MCF 10A (cell line): ENCODE data around the gene RLBP1. TPM values are rescaled to one million over a fixed set of nuclear protein-coding genes. Genes with fewer than 3 reads are reported as not detected.

Experiments used
- BruUV-seq: library from RNA; stranded (reverse); fragments of 400-500 nt; replicated peaks from 2 replicates; lab custom pipeline; 2021; lab: Mats Ljungman, UMichigan
- CTCF ChIA-PET: fragments of 300-600 bp; sonication (Branson Sonifier 250); formaldehyde crosslinking; extraction: SDS; loops from one replicate; lab custom pipeline; 2021; ENCODE audit warnings: antibody characterized with exemption, inconsistent platforms; lab: Yijun Ruan, JAX
- POLR2A ChIA-PET: fragments of 300-600, 350-650 bp; sonication (Branson Sonifier 250); formaldehyde crosslinking; extraction: SDS; loops from one replicate; lab custom pipeline; 2020; ENCODE audit warnings: antibody characterized with exemption, inconsistent platforms; lab: Yijun Ruan, JAX
- DNase-seq: peaks from one replicate; pipeline ENCODE4 v3.0.0-alpha.2; 2018; ENCODE audit not compliant: unreplicated experiment
- H3K27ac Mint-ChIP-seq: one replicate; pipeline ENCODE4 v1.8.0; 2022; ENCODE audit warnings: mild to moderate bottlenecking, low read depth, mixed read lengths; ENCODE audit not compliant: unreplicated experiment
- H3K27me3 Mint-ChIP-seq: one replicate; pipeline ENCODE4 v1.8.0; 2022; ENCODE audit warnings: mixed read lengths; ENCODE audit not compliant: insufficient read depth, unreplicated experiment
- H3K36me3 Mint-ChIP-seq: one replicate; pipeline ENCODE4 v1.8.0; 2022; ENCODE audit warnings: mild to moderate bottlenecking, moderate library complexity, mixed read lengths; ENCODE audit not compliant: insufficient read depth, unreplicated experiment
- H3K4me1 Mint-ChIP-seq: one replicate; pipeline ENCODE4 v1.8.0; 2022; ENCODE audit warnings: mixed read lengths; ENCODE audit not compliant: insufficient read depth, unreplicated experiment
- H3K4me3 Mint-ChIP-seq: one replicate; pipeline ENCODE4 v1.8.0; 2022; ENCODE audit warnings: mild to moderate bottlenecking, moderate library complexity, mixed read lengths; ENCODE audit not compliant: unreplicated experiment
- H3K9me3 Mint-ChIP-seq: one replicate; pipeline ENCODE4 v1.8.0; 2022; ENCODE audit warnings: mixed read lengths; ENCODE audit not compliant: unreplicated experiment
- CTCF ChIP-seq: fragments of 200-600 bp; IDR thresholded peaks from one replicate; pipeline ENCODE4 v1.8.0; 2022; ENCODE audit warnings: antibody characterized with exemption, mild to moderate bottlenecking; ENCODE audit not compliant: unreplicated experiment
- intact Hi-C: fragments of 100-400 bp; cut with micrococcal nuclease; formaldehyde crosslinking; loops from 2 replicates; pipeline ENCODE4 v1.14.1; 2022
- total RNA-seq: library from RNA; stranded (reverse); gene quantifications from 2 replicates; pipeline ENCODE4 v1.2.3, GENCODE V29; 2022

Gene RLBP1
- total RNA-seq, 1 experiment from 2014 or later, result not detected

GRCh38 chr15:89179966-89180875 is 41.2 kb downstream of the RLBP1 start:
- POLR2A ChIA-PET, result no interaction called here

GRCh38 chr15:89178307-89178977 is 42.9 kb downstream of the RLBP1 start:
- CTCF ChIA-PET, result interaction anchor here (0.6 to 20.8 kb wide), 51 partner anchors 9 to 666 kb away, joined by 3 to 452 read pairs (median 5); partner anchors contain the start of gene ABHD2
- Mint-ChIP-seq H3K27ac (no peak overlapping the region), H3K36me3 (peaks cover 14% of the 10 kb centered on the region), H3K27me3 (no peaks in the 10 kb centered on the region), H3K4me1 (peaks cover 7% of the 10 kb centered on the region), H3K9me3 (no peaks in the 10 kb centered on the region), H3K4me3 (no peak overlapping the region)
- intact Hi-C loops, result no loop called here
- no peak for TF ChIP-seq CTCF
- POLR2A ChIA-PET, result interaction anchor here (0.6 to 1.6 kb wide), 10 partner anchors 10 to 144 kb away, joined by 3 to 5 read pairs (median 3); partner anchors contain the start of gene ABHD2
- no peak for DNase-seq
- no TSS peak for BruUV-seq

More at GRCh38 chr15:89179966-89180875, 41.2 kb downstream of the RLBP1 start:
- CTCF ChIA-PET, result interaction anchor here (0.6 to 20.8 kb wide), 10 partner anchors 7 to 558 kb away, joined by 3 to 452 read pairs (median 4); no protein-coding TSS in a partner anchor
- H3K9me3 Mint-ChIP-seq, result no peaks in the 10 kb centered on the region
- no peak for DNase-seq
- intact Hi-C loops, result no loop called here
- no peak overlapping the region for H3K27ac Mint-ChIP-seq
- BruUV-seq, result no TSS peak
- H3K27me3 Mint-ChIP-seq, result no peaks in the 10 kb centered on the region
- TF ChIP-seq CTCF, result no peak
- H3K36me3 Mint-ChIP-seq, result peaks cover 23% of the 10 kb centered on the region
- no peaks in the 10 kb centered on the region for H3K4me1 Mint-ChIP-seq
- no peak overlapping the region for H3K4me3 Mint-ChIP-seq

- Mint-ChIP-seq H3K4me3 (no peak overlapping the region), H3K27ac (no peak overlapping the region), H3K4me1 (peaks cover 7% of the 10 kb centered on the region), H3K27me3 (no peaks in the 10 kb centered on the region), H3K36me3 (peaks cover 14% of the 10 kb centered on the region), H3K9me3 (no peaks in the 10 kb centered on the region)
- intact Hi-C loops, result loop anchor here (1.0 to 2.0 kb wide), 4 partner anchors 49 to 283 kb away; partner anchors contain the start of gene HAPLN3
- peak; percentile 66 for TF ChIP-seq CTCF
- CTCF ChIA-PET, result interaction anchor here (0.6 to 20.8 kb wide), 63 partner anchors 10 to 699 kb away, joined by 3 to 452 read pairs (median 5); partner anchors contain the start of gene ABHD2
- peak; percentile 74 for DNase-seq
- BruUV-seq, result no TSS peak
- POLR2A ChIA-PET, result interaction anchor here (0.6 to 1.6 kb wide), 10 partner anchors 9 to 144 kb away, joined by 3 to 10 read pairs (median 3); partner anchors contain the start of gene ABHD2
Measured at GRCh38 chr15:89177633-89178306, 43.6 kb downstream of the RLBP1 start.
